Measurements from ENCODE around the gene GABBR1.

- TF ChIP-seq CTCF (IDR thresholded peaks at IDR 0.05) (no peak), EP300 (IDR thresholded peaks at IDR 0.05) (no peak), POLR2A (IDR thresholded peaks at IDR 0.05) (no peak)
Observed at GRCh38 chr6:29671026-29671425, 38.0 kb upstream of the GABBR1 start.

Measured in tibial nerve (tissue), 4 donors.